GM08714 (cell line): ENCODE results near the gene PLCG2.
"Not testable (repeated sequence)": the region's sequence is repeated elsewhere in the genome, so short reads cannot be mapped to it uniquely, and the experiment has no call there.

ENCODE experiments used
- H3K4me3 ChIP-seq: fragments of 200-500 bp; sonication (Bioruptor generic); 2 replicates; pipeline ENCODE4 v1.5.1; 2014; ENCODE audit warnings: mild to moderate bottlenecking, low read length, inconsistent platforms
- ZNF274 ChIP-seq: IDR thresholded peaks from 2 replicates; pipeline ENCODE4 v1.6.1; 2012; ENCODE audit warnings: mild to moderate bottlenecking, low read depth, low read length

The PLCG2 gene

DNA sequence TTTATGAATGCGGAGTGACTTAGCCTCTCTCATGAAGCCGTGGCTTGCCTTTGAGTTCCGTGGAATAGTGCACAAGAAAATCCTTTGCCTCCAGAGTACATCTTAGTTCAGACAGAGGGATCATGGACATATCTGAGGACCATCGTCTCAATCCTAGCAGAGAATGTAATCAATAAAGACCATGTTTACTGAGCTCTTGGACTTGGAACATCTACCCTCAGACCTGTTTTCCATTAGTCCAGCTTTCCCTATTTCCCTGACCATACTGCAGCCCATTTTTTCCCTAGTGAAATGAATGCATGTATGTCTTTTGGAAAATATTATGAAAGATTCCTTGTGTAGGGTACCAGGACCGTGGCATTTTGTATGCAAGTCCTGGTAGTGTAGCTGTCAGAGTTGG, 90.2 kb downstream of the PLCG2 start:
- H3K4me3 ChIP-seq, result no peak overlapping the region
- TF ChIP-seq ZNF274, result no peak

DNA sequence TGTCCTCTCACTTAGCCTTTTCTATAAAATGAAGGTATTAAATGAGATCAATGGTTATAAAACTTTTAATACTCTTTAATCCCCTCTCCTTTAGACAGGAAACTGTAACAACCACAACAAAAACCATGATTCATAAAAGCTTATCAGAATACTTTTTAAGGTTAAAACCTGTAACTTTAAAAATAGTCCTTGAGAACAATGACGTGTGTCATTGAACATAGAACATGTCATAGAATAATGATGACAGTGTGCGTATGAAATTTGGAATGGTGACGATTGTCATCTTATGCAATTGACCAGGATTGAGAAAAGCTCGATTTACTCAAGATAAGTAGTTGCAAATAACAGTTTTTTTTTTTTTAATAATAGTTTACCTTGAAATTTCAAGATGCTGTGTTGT, 94.1 kb downstream of the PLCG2 start:
- no peak overlapping the region for H3K4me3 ChIP-seq
- TF ChIP-seq ZNF274, result no peak

DNA sequence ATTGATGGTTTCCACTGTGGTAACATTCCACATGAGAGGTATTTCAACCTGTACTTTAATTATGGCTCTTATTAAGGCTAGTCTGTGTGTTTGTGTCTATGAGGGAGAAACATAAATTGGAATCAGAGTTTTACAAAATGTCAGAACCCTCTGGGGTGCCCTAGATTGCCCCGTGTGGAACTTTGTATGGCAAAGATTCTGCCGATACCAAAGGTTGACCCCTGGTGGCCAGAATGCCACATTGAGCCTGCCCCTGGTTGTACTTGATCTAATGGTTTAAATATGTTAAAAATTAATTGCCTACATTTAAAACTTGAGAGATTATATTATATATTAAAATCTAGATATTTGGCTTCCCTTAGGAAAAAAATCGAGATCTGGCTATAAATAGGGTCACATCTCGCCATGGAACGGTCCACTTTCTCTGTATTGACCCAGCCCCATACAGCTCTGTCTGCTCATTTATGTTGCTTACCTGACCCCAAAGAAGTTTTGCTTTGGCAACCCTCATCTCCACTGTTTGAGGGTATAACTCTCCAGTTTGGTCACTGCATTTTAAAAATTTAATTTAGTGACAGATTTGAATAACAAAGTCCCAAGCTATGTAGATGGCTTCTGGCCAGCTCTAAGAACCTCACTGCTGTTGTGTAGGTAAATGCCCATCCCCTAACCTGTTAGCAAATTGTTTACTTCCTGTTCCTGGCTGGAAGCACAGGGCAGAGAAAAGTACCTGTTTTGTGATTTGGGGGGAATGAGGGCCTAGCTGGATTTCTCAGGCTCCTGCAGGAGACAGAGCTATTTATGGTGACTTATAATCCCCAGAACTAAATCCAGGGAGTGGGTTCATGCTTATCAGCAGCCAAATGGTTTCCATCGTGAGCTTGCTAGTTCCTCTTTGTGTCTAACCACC, 95.0 kb downstream of the PLCG2 start:
- no peak for TF ChIP-seq ZNF274
- H3K4me3 ChIP-seq, result no peak overlapping the region

DNA sequence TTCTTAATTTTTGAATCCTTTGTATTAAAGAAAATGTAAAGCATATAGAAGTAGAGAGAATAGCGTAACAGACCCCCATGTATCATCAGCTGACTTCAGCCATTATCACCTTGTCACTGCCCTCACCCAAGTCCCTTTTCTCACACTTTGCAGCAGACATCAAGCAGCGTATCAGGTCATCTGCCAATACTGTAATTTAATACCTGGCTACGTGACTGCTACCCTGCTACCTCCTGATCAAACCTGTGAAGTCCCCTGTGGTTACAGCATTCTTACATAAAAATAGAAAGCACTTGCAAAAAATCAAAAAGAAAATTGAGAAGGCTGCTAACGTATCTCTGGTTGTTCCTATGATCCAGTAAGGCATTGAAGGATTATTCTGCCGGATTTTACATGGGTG, 96.4 kb downstream of the PLCG2 start:
- no peak for TF ChIP-seq ZNF274

DNA sequence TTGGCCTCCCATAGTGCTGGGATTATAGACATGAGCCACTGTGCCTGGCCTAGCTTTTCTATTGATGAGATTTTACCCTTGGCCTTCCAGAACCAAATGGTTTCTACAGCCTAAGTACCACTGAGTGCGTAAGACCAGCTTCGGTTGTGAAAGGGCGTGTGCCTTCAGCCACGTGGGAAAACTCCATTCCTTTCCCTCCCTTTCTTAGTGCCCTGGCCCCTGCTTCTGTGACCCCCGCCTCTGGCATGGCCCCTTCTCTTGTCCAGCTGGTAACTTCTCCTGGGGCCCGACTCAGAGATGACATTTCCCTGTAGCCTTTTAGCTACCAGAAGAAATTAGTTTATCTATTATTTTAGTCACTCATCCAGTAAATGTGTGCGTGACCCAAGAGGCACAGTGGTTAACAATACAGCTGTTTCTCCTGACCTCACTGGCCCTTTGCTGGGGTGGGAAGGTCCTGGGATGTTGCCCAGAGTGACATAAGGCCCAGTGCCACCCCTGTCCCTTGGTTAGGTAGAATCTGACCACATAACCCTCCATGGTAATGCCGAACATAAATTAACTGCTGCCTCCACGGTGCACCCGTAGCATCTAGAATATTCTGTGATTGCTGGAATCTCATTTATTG, 97.3 kb downstream of the PLCG2 start:
- no peak overlapping the region for H3K4me3 ChIP-seq
- TF ChIP-seq ZNF274, result no peak

More for the DNA sequence above, 96.4 kb downstream of the PLCG2 start:
- H3K4me3 ChIP-seq, result no peak overlapping the region

DNA sequence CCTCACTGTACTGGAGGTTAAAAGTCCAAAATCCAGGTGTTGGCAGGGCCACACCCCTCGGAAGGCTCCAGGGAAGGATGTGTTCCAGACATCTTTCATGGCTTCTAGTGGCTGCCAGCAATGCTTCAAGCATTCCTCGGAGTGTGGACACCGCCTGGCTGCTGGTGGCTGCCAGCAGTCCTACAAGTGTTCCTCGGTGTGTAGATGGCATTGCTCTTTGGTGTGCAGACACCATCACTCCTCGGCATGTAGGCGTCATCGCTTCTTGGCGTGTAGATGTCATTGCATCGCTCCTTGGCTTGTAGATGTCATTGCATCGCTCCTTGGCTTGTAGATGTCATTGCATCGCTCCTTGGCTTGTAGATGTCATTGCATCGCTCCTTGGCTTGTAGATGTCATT, 98.4 kb downstream of the PLCG2 start:
- H3K4me3 ChIP-seq, result not testable (repeated sequence)

DNA sequence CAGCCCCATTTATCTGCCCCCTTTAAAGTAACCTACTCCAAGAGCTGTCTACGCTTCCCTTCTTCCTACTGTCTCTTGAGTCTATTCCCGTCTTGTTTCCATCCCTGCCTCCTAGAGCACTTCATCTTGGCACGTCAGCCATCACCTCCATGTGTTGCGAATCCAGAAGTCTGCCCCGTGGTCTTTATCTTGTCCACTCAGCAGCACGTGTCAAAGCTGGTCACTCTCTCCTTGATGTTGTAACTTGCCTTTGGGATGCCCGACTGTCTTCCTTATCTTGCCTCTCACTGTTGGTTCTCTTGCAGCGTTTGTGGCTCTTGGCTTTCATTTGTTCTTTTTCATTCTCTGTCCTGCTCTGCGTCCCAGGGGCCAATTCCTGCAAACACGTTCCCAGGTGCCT, 99.4 kb downstream of the PLCG2 start:
- TF ChIP-seq ZNF274, result no peak
- no peak overlapping the region for H3K4me3 ChIP-seq

DNA sequence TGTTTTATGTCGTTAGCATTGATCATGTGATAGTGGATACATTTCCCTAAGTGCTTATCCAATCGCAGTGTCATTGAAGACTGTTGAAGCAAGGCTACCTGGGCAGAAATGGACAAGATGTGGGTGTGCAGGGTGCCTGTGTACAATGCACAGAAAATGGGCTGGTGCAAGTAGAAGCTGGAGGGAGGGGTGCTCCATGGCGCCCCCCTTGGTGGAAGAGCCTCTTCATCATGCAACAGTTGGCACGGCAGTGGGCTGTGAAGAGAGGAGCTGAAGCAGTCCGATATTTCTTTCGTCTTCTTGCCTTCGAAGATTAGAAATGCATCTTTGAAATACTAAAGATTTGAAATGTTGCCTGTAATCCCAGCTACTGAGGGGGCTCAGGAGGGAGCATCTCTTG, 100.5 kb downstream of the PLCG2 start:
- TF ChIP-seq ZNF274, result no peak

DNA sequence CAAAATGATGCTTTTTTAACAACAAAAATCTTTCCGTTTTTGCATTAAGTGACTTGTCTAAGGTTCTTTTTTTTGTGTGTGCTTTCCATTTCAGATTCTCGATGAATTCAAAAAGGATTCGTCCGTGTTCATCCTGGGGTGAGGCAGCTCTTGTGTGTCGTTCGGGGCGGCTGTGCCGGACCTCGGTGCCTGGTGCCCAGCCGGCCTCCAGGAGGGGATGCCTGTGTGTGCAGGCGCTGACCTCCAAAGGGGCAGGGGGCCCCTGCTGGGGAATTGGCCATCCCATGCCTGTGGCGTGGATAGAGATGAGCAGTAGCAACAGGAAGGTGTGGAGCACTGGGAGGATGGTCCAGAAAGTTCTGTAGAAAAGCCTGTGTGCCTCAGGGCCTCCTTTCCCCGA, 101.7 kb downstream of the PLCG2 start:
- no peak for TF ChIP-seq ZNF274
- H3K4me3 ChIP-seq, result no peak overlapping the region

More for the DNA sequence above, 100.5 kb downstream of the PLCG2 start:
- no peak overlapping the region for H3K4me3 ChIP-seq

DNA sequence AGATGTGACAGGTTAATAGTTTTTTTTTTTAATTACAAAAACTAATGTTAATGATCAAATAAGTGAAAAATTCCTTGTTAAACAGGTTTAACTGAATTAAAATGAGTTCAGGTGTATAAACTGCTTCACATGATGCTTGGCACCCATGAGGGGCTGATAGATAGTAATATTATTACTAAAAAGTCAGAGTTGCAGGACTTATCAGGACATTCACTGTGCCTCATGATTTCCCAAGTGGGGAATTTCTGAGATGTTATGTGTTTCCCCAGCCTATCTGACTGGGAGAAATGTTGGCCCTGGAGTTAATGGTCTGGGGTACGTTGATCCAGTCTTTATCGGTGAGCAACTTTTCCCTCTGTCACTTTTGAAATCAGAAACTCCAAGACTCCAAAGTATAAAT, 102.1 kb downstream of the PLCG2 start:
- TF ChIP-seq ZNF274, result no peak
- H3K4me3 ChIP-seq, result no peak overlapping the region

DNA sequence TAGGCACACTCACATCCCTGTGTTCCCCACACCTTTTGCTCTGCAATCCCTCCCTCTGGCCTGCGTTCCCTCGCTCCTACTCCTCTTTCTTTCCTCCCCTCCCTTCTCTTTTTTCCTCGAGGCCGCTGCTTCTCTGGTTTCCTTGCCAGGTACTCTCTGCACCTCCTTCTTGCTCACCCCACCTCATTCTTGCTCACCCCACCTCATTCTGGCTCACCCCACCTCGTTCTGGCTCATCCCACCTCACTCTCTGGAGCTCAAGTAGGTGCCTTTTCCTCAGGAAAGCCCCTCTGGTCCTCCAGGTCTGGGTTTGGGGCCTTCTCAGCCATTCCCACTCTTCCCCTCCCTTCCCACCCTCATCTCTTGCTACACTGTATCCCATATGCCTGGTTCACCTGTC, 103.5 kb downstream of the PLCG2 start:
- H3K4me3 ChIP-seq, result no peak overlapping the region
- no peak for TF ChIP-seq ZNF274

DNA sequence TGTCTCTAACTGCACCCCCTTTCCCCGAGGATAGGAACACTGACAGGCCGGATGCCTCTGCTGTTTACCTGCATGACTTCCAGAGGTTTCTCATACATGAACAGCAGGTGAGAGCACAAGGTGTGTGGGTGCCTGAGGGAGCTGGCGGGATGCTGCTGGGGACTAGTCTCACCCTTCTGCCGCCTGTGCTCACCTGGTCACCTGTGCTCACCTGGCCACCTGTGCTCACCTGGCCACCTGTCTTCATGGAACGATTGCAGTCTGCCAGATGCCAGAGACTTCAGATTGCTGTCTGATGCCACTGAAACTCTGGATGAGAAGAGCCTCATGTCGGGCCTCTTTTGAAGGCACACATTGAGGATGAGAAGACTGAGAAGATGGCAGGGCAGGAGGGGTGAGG, 104.1 kb downstream of the PLCG2 start:
- no peak for TF ChIP-seq ZNF274
- no peak overlapping the region for H3K4me3 ChIP-seq

DNA sequence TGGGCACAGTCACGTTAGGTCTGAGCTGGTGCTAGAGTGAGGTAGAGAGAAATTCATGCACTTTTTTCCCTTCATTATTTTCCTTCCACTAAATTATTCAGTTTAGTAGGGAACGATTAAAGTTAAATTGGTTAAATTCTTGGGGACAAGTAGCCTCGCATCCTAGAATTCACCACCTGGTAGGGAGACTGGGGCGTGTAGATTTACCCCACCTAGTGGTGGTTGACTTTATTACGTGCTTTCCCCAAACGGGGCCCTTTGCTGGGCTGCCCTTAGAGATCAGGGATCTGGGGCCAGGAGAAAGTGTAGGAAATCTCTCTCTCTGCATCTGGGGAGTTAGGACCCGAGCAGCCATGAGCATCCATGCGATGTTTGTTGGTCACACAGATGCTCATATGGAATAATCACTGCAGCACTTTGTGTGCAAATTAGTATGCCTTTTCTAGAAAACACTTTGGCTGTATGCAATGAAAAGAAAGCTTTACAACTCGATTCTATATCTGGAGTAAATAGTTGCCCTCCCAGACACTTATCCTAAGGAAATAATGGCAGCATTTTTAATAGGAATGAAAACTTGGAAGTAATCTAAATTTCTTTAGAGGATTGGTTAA, 107.0 kb downstream of the PLCG2 start:
- no peak for TF ChIP-seq ZNF274
- no peak overlapping the region for H3K4me3 ChIP-seq

DNA sequence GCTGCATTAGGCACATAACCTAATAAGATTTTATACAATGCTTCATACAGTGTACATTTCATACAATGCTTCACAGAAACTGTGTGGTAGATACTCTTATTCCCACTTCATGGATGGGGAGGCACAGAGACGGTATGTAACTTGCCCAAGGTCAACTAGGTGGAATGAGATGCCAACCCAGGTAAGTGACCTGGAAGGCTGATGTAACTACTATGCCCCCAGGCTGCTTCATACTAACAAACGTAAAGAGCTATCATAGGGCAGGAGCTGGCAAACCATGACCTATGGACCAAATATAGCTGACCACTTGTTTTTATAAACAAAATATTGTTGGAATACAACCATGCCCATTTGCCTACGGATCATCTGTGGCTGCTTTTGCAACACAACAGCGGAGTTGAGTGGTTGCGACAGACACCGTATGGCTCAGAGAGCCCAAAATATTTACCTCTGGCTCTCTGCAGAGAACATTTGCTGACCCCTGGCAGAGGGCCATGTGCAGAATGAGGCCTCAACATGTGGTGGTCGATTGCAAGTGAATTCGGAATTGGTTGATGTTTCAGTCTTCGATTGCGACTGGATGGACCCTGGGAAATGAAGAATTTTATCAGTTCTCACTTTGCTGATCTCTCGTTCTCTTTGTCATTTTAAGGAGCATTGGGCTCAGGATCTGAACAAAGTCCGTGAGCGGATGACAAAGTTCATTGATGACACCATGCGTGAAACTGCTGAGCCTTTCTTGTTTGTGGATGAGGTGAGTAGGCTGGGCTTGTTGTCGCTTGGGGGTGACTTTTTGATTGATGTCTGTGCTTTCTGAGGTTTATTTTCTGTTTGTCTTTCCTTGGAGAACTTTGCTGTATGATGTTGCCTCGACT, 109.7 kb downstream of the PLCG2 start:
- no peak overlapping the region for H3K4me3 ChIP-seq
- no peak for TF ChIP-seq ZNF274

DNA sequence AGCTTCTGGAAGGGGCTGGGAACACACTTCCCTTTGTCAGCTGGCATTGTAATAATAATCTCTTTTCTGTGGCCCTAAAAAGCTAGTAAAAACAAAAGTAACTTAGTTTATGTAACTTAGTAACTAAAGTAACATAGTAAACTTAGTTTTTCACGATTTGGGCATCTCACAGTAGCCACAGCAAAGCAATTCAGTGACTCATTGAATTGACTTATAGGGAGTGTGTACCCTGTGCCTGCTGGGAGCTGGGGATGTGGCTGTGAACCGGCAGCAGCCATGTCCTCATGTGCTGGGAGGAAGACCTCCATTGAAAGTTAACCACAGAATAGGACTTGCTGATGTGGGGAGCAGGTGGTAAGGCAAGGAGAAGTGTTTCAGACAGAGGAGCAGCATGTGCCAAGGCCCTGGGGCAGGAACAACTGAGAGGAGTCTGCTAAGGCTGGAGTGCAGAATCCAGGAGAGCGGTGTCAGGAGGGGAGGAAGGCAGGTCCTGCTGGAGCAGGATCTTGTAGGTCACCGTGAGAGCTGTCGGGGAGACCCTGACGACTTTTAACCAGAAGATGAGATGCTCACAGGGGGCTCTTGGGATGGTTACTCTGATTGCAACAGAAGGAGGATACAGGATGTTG, 112.8 kb downstream of the PLCG2 start:
- H3K4me3 ChIP-seq, result no peak overlapping the region
- TF ChIP-seq ZNF274, result no peak
